Measurements from ENCODE around the gene THBS1. TPM values are rescaled to one million over a fixed set of nuclear protein-coding genes. Genes with fewer than 3 reads are reported as not detected.

The THBS1 gene
- total RNA-seq, 1 experiment from 2014 or later: 37.1 TPM

- TF ChIP-seq SP1 (CRISPR knock-in tag; conservative IDR thresholded peaks at IDR 0.05) (no peak), IRF2 (CRISPR knock-in tag; IDR thresholded peaks at IDR 0.05; ENCODE audit: borderline replicate concordance, low read depth) (no peak), ZNF138 (CRISPR knock-in tag; conservative IDR thresholded peaks at IDR 0.05) (no peak), JUN (CRISPR knock-in tag; IDR thresholded peaks at IDR 0.05) (no peak), TCF7 (CRISPR knock-in tag; IDR thresholded peaks at IDR 0.05; ENCODE audit: low read depth) (no peak), AFF4 (CRISPR knock-in tag; IDR thresholded peaks at IDR 0.05; ENCODE audit: borderline replicate concordance) (no peak)
Observed at GRCh38 chr15:39578851-39579486, 1.9 kb upstream of the THBS1 start (continued).

GRCh38 chr15:39579487-39580116, 1.3 kb upstream of the THBS1 start:
- ChIA-PET CTCF (interaction anchor here (0.6 to 5.4 kb wide), 39 partner anchors 20 to 1125 kb away, joined by 3 to 44 read pairs (median 4); partner anchors contain the start of gene FAM98B), POLR2A (interaction anchor here (0.5 to 3.1 kb wide), 13 partner anchors 47 to 1125 kb away, joined by 3 to 24 read pairs (median 3); partner anchors contain the start of gene FAM98B)
- peak overlapping the region; percentile 87 for H3K4me3 Mint-ChIP-seq
- TF ChIP-seq ZNF512 (CRISPR knock-in tag; IDR thresholded peaks at IDR 0.05; ENCODE audit: borderline replicate concordance): no peak
- TF ChIP-seq TEAD1 (CRISPR knock-in tag; IDR thresholded peaks at IDR 0.05): peak; percentile 81; the same call in 1 of the 2 replicates
- TF ChIP-seq TEAD4 (CRISPR knock-in tag; IDR thresholded peaks at IDR 0.05): peak; percentile 86
- no peak for TF ChIP-seq IRF1 (CRISPR knock-in tag; IDR thresholded peaks at IDR 0.05)
- no peak for TF ChIP-seq FOXP4 (CRISPR knock-in tag; IDR thresholded peaks at IDR 0.05)
- no peak for TF ChIP-seq ZNF232 (CRISPR knock-in tag; IDR thresholded peaks at IDR 0.05)
- H3K9me3 Mint-ChIP-seq: no peaks in the 10 kb centered on the region
- ATAC-seq (peak; percentile 63), DNase-seq (ENCODE audit: low spot score) (peak; percentile 85)
- peaks cover 16% of the 10 kb centered on the region for H3K27me3 Mint-ChIP-seq (ENCODE audit: low read depth)
- peaks cover 28% of the 10 kb centered on the region for H3K4me1 Mint-ChIP-seq
- peaks cover 20% of the 10 kb centered on the region for H3K36me3 Mint-ChIP-seq
- peak overlapping the region; percentile 99 for H3K27ac Mint-ChIP-seq

GRCh38 chr15:39580117-39580484, 778 bp upstream of the THBS1 start:
- ATAC-seq (peak; percentile 38), DNase-seq (ENCODE audit: low spot score) (peak; percentile 95)
- Mint-ChIP-seq H3K4me3 (peak overlapping the region; percentile 87), H3K4me1 (peaks cover 28% of the 10 kb centered on the region), H3K9me3 (no peaks in the 10 kb centered on the region), H3K36me3 (peaks cover 25% of the 10 kb centered on the region), H3K27ac (peak overlapping the region; percentile 99), H3K27me3 (ENCODE audit: low read depth) (peaks cover 16% of the 10 kb centered on the region)
- CTCF ChIA-PET: interaction anchor here (0.6 to 5.4 kb wide), 39 partner anchors 19 to 1126 kb away, joined by 3 to 44 read pairs (median 4); partner anchors contain the start of gene FAM98B
- POLR2A ChIA-PET: interaction anchor here (0.5 to 3.1 kb wide), 20 partner anchors 15 to 1126 kb away, joined by 3 to 31 read pairs (median 4); partner anchors contain the start of gene FAM98B
- no peak for TF ChIP-seq ATF6 (CRISPR knock-in tag; IDR thresholded peaks at IDR 0.05)
- TF ChIP-seq ATF2 (CRISPR knock-in tag; IDR thresholded peaks at IDR 0.05; ENCODE audit: borderline replicate concordance, low read depth): no peak
- no peak for TF ChIP-seq E2F4 (CRISPR knock-in tag; IDR thresholded peaks at IDR 0.05; ENCODE audit: borderline replicate concordance, low read depth)
- TF ChIP-seq CREM (CRISPR knock-in tag; IDR thresholded peaks at IDR 0.05): no peak
- TF ChIP-seq NR2C2 (CRISPR knock-in tag; IDR thresholded peaks at IDR 0.05): no peak
- 0 out of 2 replicates have a peak, but pooled peaks have one; percentile 22 for TF ChIP-seq EMX1 (CRISPR knock-in tag; IDR thresholded peaks at IDR 0.05)
